Measurements from ENCODE around the gene ACLY. TPM values are rescaled to one million over a fixed set of nuclear protein-coding genes. Genes with fewer than 3 reads are reported as not detected.

The ACLY gene
- total and polyA plus RNA-seq, 2 of the 13 experiments (the other 11 are each of a cell fraction or from before 2014, with no cell fraction given), result 111 to 218 TPM

- TF ChIP-seq ZNF318 (CRISPR knock-in tag; IDR thresholded peaks at IDR 0.05) (0 out of 2 replicates have a peak, but pooled peaks have one; percentile 41), ZNF251 (CRISPR knock-in tag; IDR thresholded peaks at IDR 0.05) (no peak), ZNF276 (CRISPR knock-in tag; IDR thresholded peaks at IDR 0.05; ENCODE audit: low read depth) (no peak), HDAC1 (CRISPR knock-in tag; IDR thresholded peaks at IDR 0.05) (0 out of 2 replicates have a peak, but pooled peaks have one; percentile 54), ARID3A (IDR thresholded peaks at IDR 0.05; ENCODE audit: low read depth, low read length) (no peak), ZNF382 (CRISPR knock-in tag; IDR thresholded peaks at IDR 0.05; ENCODE audit: borderline replicate concordance) (no peak), MATR3 (CRISPR knock-in tag; IDR thresholded peaks at IDR 0.05) (no peak), THRA (CRISPR knock-in tag; IDR thresholded peaks at IDR 0.05; ENCODE audit: borderline replicate concordance) (no peak), ZFX (CRISPR knock-in tag; IDR thresholded peaks at IDR 0.05; ENCODE audit: low read depth) (peak; percentile 88), ZNF564 (CRISPR knock-in tag; IDR thresholded peaks at IDR 0.05) (no peak), FOXO1 (CRISPR knock-in tag; IDR thresholded peaks at IDR 0.05) (no peak; the same call in 1 of the 2 replicates), FUBP1 (CRISPR knock-in tag; IDR thresholded peaks at IDR 0.05; ENCODE audit: borderline replicate concordance) (no peak), HDAC6 (IDR thresholded peaks at IDR 0.05; ENCODE audit: low read depth, low read length) (no peak)
Observed at GRCh38 chr17:41919165-41919817, 540 bp upstream of the ACLY start (continued).

All from HepG2 (cell line).